Mammary epithelial cell (primary cell): ENCODE data around the gene CCDC185.

Source experiments
- EZH2 ChIP-seq: IDR thresholded peaks from 2 replicates; pipeline ENCODE4 v1.6.1; 2012; ENCODE audit warnings: low read length, inconsistent platforms, borderline replicate concordance
- TF ChIP-seq, protein P1 (sequence below), 2 donors: IDR thresholded peaks in 1 of 2; conservative IDR thresholded peaks in 1 of 2; 2 replicates each; pipeline ENCODE4 v1.5.1; 2011 to 2012; ENCODE audit warnings: inconsistent platforms in 2 of 2, low read length in 2 of 2, mild to moderate bottlenecking in 2 of 2, control low read depth in 1 of 2, low read depth in 1 of 2; ENCODE audit not compliant: insufficient read depth in 1 of 2; ENCODE audit errors: extremely low read depth in 1 of 2

DNA sequence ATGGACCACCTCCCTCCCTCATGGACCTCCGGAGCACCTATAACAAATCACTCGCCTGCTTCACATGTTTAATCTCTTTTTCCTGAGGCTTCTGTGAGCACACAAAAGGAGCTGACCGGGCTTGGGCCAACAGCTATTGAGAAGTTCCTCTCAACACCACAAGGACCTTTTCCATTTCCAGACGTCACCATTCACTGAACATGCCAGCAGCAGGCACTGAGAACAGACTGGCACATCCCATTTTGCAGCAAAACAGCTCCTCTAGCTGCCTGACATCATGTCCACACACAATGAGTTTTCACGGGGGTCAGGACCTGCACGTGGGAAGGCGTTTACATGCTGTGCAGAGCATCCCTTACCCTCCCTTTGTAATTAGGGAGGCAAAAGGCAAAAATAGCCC is 40.3 kb upstream of the CCDC185 start:
- TF ChIP-seq, protein P1, sequence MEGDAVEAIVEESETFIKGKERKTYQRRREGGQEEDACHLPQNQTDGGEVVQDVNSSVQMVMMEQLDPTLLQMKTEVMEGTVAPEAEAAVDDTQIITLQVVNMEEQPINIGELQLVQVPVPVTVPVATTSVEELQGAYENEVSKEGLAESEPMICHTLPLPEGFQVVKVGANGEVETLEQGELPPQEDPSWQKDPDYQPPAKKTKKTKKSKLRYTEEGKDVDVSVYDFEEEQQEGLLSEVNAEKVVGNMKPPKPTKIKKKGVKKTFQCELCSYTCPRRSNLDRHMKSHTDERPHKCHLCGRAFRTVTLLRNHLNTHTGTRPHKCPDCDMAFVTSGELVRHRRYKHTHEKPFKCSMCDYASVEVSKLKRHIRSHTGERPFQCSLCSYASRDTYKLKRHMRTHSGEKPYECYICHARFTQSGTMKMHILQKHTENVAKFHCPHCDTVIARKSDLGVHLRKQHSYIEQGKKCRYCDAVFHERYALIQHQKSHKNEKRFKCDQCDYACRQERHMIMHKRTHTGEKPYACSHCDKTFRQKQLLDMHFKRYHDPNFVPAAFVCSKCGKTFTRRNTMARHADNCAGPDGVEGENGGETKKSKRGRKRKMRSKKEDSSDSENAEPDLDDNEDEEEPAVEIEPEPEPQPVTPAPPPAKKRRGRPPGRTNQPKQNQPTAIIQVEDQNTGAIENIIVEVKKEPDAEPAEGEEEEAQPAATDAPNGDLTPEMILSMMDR (conservative IDR thresholded peaks at IDR 0.05 in 1 of 2, IDR thresholded peaks at IDR 0.05 in 1 of 2; ENCODE audit: extremely low read depth in 1 of 2, insufficient read depth in 1 of 2, low read depth in 1 of 2, low read length in 2 of 2) = no peak
- no peak for TF ChIP-seq EZH2
